SK-N-SH (cell line): ENCODE results near the gene CAV1. TPM values are rescaled to one million over a fixed set of nuclear protein-coding genes. Genes with fewer than 3 reads are reported as not detected.

ENCODE experiments used
- CTCF ChIA-PET: fragments of 300-600, 350-600 bp; formaldehyde crosslinking; extraction: SDS; loops from one replicate; lab custom pipeline; 2021; lab: Yijun Ruan, JAX
- POLR2A ChIA-PET: fragments of 350-600 bp; sonication (Branson Sonifier 250); formaldehyde crosslinking; extraction: SDS; loops from one replicate; lab custom pipeline; 2020; ENCODE audit warnings: antibody characterized with exemption, inconsistent platforms; lab: Yijun Ruan, JAX
- DNase-seq: peaks from one replicate; pipeline ENCODE4 v3.0.0; 2012
- H2AFZ ChIP-seq: fragments of 200-600 bp; sonication (generic); 2 replicates; pipeline ENCODE4 v1.8.1; 2016; ENCODE audit warnings: antibody characterized with exemption, mild to moderate bottlenecking, low read depth
- H3F3A ChIP-seq: fragments of 200-600 bp; sonication (generic); replicated peaks from 2 replicates; pipeline ENCODE3; 2016; ENCODE audit warnings: antibody characterized with exemption, mild to moderate bottlenecking; ENCODE audit not compliant: insufficient read depth
- H3K27ac ChIP-seq, 2 experiments: fragments of 200-500 bp in 1 of 2; fragments of 200-600 bp in 1 of 2; sonication (Bioruptor generic) in 1 of 2; sonication (generic), shearing (Covaris generic) in 1 of 2; 2 replicates each; pipeline versions ENCODE4 v1.5.1 to v1.6.1; 2014 to 2016; ENCODE audit warnings: low read depth in 2 of 2, inconsistent platforms in 1 of 2, low read length in 1 of 2, mild to moderate bottlenecking in 1 of 2, mixed read lengths in 1 of 2
- H3K27me3 ChIP-seq: fragments of 200-600 bp; sonication (generic), shearing (Covaris generic); 2 replicates; pipeline ENCODE4 v1.6.1; 2016; ENCODE audit warnings: mixed run types; ENCODE audit not compliant: insufficient read depth
- H3K36me3 ChIP-seq, 2 experiments: fragments of 200-500 bp in 1 of 2; fragments of 200-600 bp in 1 of 2; sonication (Bioruptor generic) in 1 of 2; sonication (generic) in 1 of 2; replicated peaks in 1 of 2; 2 replicates each; pipeline versions ENCODE3 to v1.5.1; 2014 to 2016; ENCODE audit warnings: low read length in 1 of 2, mild to moderate bottlenecking in 1 of 2; ENCODE audit not compliant: insufficient read depth in 2 of 2, control insufficient read depth in 1 of 2
- H3K4me1 ChIP-seq, 2 experiments: fragments of 200-500 bp in 1 of 2; fragments of 200-600 bp in 1 of 2; sonication (Bioruptor generic) in 1 of 2; sonication (generic), shearing (Covaris generic) in 1 of 2; 2 replicates each; pipeline versions ENCODE4 v1.5.1 to v1.6.1; 2014 to 2016; ENCODE audit warnings: low read depth in 1 of 2, low read length in 1 of 2, mixed run types in 1 of 2; ENCODE audit not compliant: insufficient read depth in 2 of 2, control insufficient read depth in 1 of 2
- H3K4me2 ChIP-seq: fragments of 200-600 bp; sonication (generic), shearing (Covaris generic); 2 replicates; pipeline ENCODE4 v1.6.1; 2017; ENCODE audit warnings: mixed run types
- H3K4me3 ChIP-seq, 2 experiments: fragments of 200-500 bp in 1 of 2; fragments of 200-600 bp in 1 of 2; sonication (Bioruptor generic) in 1 of 2; sonication (generic), shearing (Covaris generic) in 1 of 2; 2 replicates each; pipeline versions ENCODE4 v1.5.1 to v1.8.1; 2014 to 2016; ENCODE audit warnings: low read depth in 2 of 2, inconsistent platforms in 1 of 2, low read length in 1 of 2, mild to moderate bottlenecking in 1 of 2, mixed read lengths in 1 of 2, moderate library complexity in 1 of 2
- H3K79me2 ChIP-seq: fragments of 200-600 bp; sonication (generic); 2 replicates; pipeline ENCODE4 v1.8.1; 2017; ENCODE audit warnings: mild to moderate bottlenecking; ENCODE audit not compliant: insufficient read depth
- H3K9ac ChIP-seq: fragments of 200-600 bp; sonication (generic); 2 replicates; pipeline ENCODE4 v1.6.1; 2017; ENCODE audit warnings: mixed run types
- H3K9me2 ChIP-seq: fragments of 200-600 bp; sonication (generic); 2 replicates; pipeline ENCODE4 v1.6.1; 2017; ENCODE audit warnings: mixed run types
- H3K9me3 ChIP-seq: fragments of 200-600 bp; sonication (generic); 2 replicates; pipeline ENCODE4 v1.6.1; 2017; ENCODE audit warnings: mixed run types, mild to moderate bottlenecking, moderate library complexity
- H4K20me1 ChIP-seq: fragments of 200-600 bp; sonication (generic); 2 replicates; pipeline ENCODE4 v1.6.1; 2017; ENCODE audit warnings: mild to moderate bottlenecking, mixed run types; ENCODE audit not compliant: insufficient read depth
- CTCF ChIP-seq: fragments of 200-600 bp; sonication (generic); IDR thresholded peaks from 2 replicates; pipeline ENCODE4 v1.6.1; 2017; ENCODE audit warnings: antibody characterized with exemption, mild to moderate bottlenecking, moderate library complexity
- EP300 ChIP-seq, 2 experiments: IDR thresholded peaks; 2 replicates each; pipeline versions ENCODE4 v1.4.0 to v1.6.1; 2012; ENCODE audit warnings: borderline replicate concordance in 1 of 2, low read depth in 1 of 2, low read length in 1 of 2
- MXI1 ChIP-seq: IDR thresholded peaks from 2 replicates; pipeline ENCODE4 v1.6.1; 2012; ENCODE audit warnings: mild to moderate bottlenecking, low read depth, low read length, improper control_type of control experiment
- NFIC ChIP-seq: IDR thresholded peaks from 2 replicates; pipeline ENCODE4 v1.4.0; 2012; ENCODE audit warnings: borderline replicate concordance
- RAD21 ChIP-seq: IDR thresholded peaks from 2 replicates; pipeline ENCODE4 v1.6.1; 2012; ENCODE audit warnings: mild to moderate bottlenecking, low read length
- RCOR1 ChIP-seq: fragments of 150-350 bp; IDR thresholded peaks from 2 replicates; pipeline ENCODE4 v1.6.1; 2017; ENCODE audit warnings: antibody characterized with exemption, low read length
- SMC3 ChIP-seq: IDR thresholded peaks from 2 replicates; pipeline ENCODE4 v1.6.1; 2012; ENCODE audit warnings: low read depth, low read length, improper control_type of control experiment
- WGBS: methylation state at CpG from one replicate; pipeline ENCODE4 v1.1.6; 2017; ENCODE audit warnings: low lambda C conversion rate; 5-methylcytosine and 5-hydroxymethylcytosine counted together
- polyA plus RNA-seq, 3 experiments: library from polyadenylated mRNA; depleted of rRNA; stranded (reverse); fragments of >200 nt; gene quantifications; 2 replicates each; pipeline ENCODE4 v1.2.3, GENCODE V29; 2012
- TF ChIP-seq, protein P1 (sequence below): IDR thresholded peaks from 2 replicates; pipeline ENCODE4; 2012

CAV1 gene
- polyA plus RNA-seq, 1 of the 3 experiments (the other 2 are of a cell fraction) = 968 TPM

GRCh38 chr7:116588225-116588624 is 63.4 kb downstream of the CAV1 start (continued):
- TF ChIP-seq EP300 (IDR thresholded peaks at IDR 0.05; ENCODE audit: borderline replicate concordance in 1 of 2, low read depth in 1 of 2, low read length in 1 of 2) (peak in 1 of 2 experiments; percentile 40; a peak in 1 of 4 replicates), NFIC (no peak; the same call in 1 of the 2 replicates)

DNA sequence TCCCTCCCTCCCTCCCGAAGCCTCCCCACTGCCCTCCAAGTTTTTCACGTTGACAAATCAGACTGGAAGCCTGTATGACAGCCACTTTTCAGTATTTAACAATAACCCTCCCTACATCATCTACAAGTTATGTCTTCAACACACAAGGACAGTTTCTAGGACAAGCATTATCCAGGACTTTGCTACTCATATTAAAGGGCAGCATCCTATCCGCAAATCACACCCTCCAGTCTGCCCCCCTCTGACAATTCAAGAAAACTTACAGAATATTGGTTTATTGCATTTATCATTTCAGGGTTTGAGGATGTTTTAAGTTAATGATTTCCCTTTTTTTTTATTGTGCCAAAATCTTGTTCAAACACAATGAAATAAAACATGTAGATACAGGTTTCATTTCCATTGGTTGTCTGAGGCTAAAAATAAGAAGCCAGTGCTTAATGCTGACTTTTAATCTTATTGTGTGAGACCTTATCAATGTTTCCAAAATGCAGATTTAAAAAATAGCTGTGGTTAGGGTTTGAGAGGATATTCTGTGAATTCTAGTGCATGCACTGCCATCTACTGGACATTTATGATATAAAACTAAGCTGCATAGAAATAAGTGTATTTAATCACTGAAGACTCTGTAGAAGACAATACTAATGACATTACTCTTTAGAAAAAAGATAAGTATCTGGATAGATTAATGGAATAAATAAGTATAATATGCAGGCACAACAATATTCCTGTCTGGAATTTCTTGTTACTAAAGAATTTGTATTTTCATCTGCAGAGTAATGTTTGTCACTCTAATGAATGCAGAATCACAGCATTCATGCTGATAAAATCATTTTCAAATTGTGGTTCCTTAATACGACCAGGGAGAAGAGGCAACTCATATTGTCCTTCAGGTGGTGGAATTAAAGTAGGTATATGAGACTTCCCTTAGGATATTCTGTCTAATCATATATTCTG is 64.1 kb downstream of the CAV1 start:
- no peaks in the 10 kb centered on the region for H3K36me3 ChIP-seq
- no peaks in the 10 kb centered on the region; the same call in 1 of the 2 replicates for H3K27me3 ChIP-seq
- H3F3A ChIP-seq = peaks cover 20% of the 10 kb centered on the region
- 8% methylated on average over 4 of the region's 4 CpGs for WGBS
- H3K9me2 ChIP-seq = no peaks in the 10 kb centered on the region
- TF ChIP-seq EP300 (IDR thresholded peaks at IDR 0.05; ENCODE audit: borderline replicate concordance in 1 of 2, low read depth in 1 of 2, low read length in 1 of 2) (0 out of 4 replicates have a peak, but pooled peaks of 1 of the 2 experiments have one; percentile 1), MXI1 (no peak), CTCF (peak; percentile 93), RAD21 (peak; percentile 88), RCOR1 (no peak), SMC3 (peak; percentile 75)
- TF ChIP-seq, protein P1, sequence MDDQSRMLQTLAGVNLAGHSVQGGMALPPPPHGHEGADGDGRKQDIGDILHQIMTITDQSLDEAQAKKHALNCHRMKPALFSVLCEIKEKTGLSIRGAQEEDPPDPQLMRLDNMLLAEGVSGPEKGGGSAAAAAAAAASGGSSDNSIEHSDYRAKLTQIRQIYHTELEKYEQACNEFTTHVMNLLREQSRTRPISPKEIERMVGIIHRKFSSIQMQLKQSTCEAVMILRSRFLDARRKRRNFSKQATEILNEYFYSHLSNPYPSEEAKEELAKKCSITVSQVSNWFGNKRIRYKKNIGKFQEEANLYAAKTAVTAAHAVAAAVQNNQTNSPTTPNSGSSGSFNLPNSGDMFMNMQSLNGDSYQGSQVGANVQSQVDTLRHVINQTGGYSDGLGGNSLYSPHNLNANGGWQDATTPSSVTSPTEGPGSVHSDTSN = 0 out of 2 replicates have a peak, but pooled peaks have one; percentile 13
- no peak overlapping the region; a peak in 1 of 4 replicates for H3K4me3 ChIP-seq
- H3K9me3 ChIP-seq = no peaks in the 10 kb centered on the region
- H4K20me1 ChIP-seq = no peaks in the 10 kb centered on the region
- ChIA-PET POLR2A (no interaction called here), CTCF (interaction anchor here (0.6 to 2.9 kb wide), 76 partner anchors 8 to 908 kb away, joined by 3 to 50 read pairs (median 4); partner anchors contain the start of gene CAV1)
- H3K4me2 ChIP-seq = peak overlapping the region; percentile 32
- H3K9ac ChIP-seq = peak overlapping the region; percentile 11; the same call in 1 of the 2 replicates
- peak overlapping the region; percentile 7 to 76; a peak in 3 of 4 replicates for H3K27ac ChIP-seq
- H3K79me2 ChIP-seq = no peaks in the 10 kb centered on the region
- H2AFZ ChIP-seq = peak overlapping the region; percentile 17
- peaks cover 5 to 19% of the 10 kb centered on the region in 2 experiments; a peak in 3 of 4 replicates for H3K4me1 ChIP-seq
- peak; percentile 21 for DNase-seq
